Measurements from ENCODE around the gene KCNJ10. TPM values are rescaled to one million over a fixed set of nuclear protein-coding genes. Genes with fewer than 3 reads are reported as not detected.

KCNJ10 gene
- total RNA-seq, 1 donor from 2014 or later, result 0.27 TPM

GRCh38 chr1:159980076-159980475 lies 89.9 kb downstream of the KCNJ10 start:
- FAIRE-seq, result no peak

GRCh38 chr1:159979257-159979656 lies 90.7 kb downstream of the KCNJ10 start:
- H3K27ac ChIP-seq (ENCODE audit: low read depth, low read length), result no peak overlapping the region
- no peak overlapping the region for H2AFZ ChIP-seq (ENCODE audit: low read depth, low read length)
- H3K36me3 ChIP-seq (ENCODE audit: insufficient read depth, low read length), result no peaks in the 10 kb centered on the region
- H3K27me3 Mint-ChIP-seq (ENCODE audit: low read depth, unreplicated experiment), result peaks cover 54% of the 10 kb centered on the region
- no peaks in the 10 kb centered on the region for H3K9me3 Mint-ChIP-seq (ENCODE audit: unreplicated experiment)
- FAIRE-seq, result no peak
- TF ChIP-seq EZH2 (IDR thresholded peaks at IDR 0.05; ENCODE audit: insufficient read depth, low read length) (no peak), CTCF (IDR thresholded peaks at IDR 0.05; ENCODE audit: insufficient read depth, low read depth, low read length) (no peak)
- DNase-seq (ENCODE audit: low read depth), result no peak
- no peaks in the 10 kb centered on the region for H3K4me1 Mint-ChIP-seq (ENCODE audit: low read depth, unreplicated experiment)
- no peak overlapping the region for H3K9ac ChIP-seq (ENCODE audit: low read length)
- H3K4me3 ChIP-seq (ENCODE audit: insufficient read depth, low read depth, low read length), result no peak overlapping the region
- H3K4me1 ChIP-seq (ENCODE audit: insufficient read depth, low read length), result no peaks in the 10 kb centered on the region
- H3K79me2 ChIP-seq (ENCODE audit: insufficient read depth, low read length), result no peaks in the 10 kb centered on the region
- H3K27me3 ChIP-seq (ENCODE audit: insufficient read depth, low read length), result peaks cover 25% of the 10 kb centered on the region
- H3K9me3 ChIP-seq (ENCODE audit: insufficient read depth, low read depth, low read length), result no peaks in the 10 kb centered on the region
- H3K27ac Mint-ChIP-seq (ENCODE audit: unreplicated experiment), result no peak overlapping the region
- H3K4me2 ChIP-seq (ENCODE audit: low read length), result no peak overlapping the region
- H3K36me3 Mint-ChIP-seq (ENCODE audit: low read depth, unreplicated experiment), result no peaks in the 10 kb centered on the region
- H4K20me1 ChIP-seq (ENCODE audit: insufficient read depth, low read length), result no peaks in the 10 kb centered on the region
- H3K4me3 Mint-ChIP-seq (ENCODE audit: unreplicated experiment), result no peak overlapping the region

More at GRCh38 chr1:159980076-159980475, 89.9 kb downstream of the KCNJ10 start:
- Histone ChIP-seq H3K9me3 (ENCODE audit: insufficient read depth, low read depth, low read length) (no peaks in the 10 kb centered on the region), H4K20me1 (ENCODE audit: insufficient read depth, low read length) (no peaks in the 10 kb centered on the region), H3K36me3 (ENCODE audit: insufficient read depth, low read length) (no peaks in the 10 kb centered on the region), H3K79me2 (ENCODE audit: insufficient read depth, low read length) (no peaks in the 10 kb centered on the region), H3K27me3 (ENCODE audit: insufficient read depth, low read length) (peaks cover 25% of the 10 kb centered on the region), H3K4me1 (ENCODE audit: insufficient read depth, low read length) (no peaks in the 10 kb centered on the region), H3K27ac (ENCODE audit: low read depth, low read length) (no peak overlapping the region), H3K4me3 (ENCODE audit: insufficient read depth, low read depth, low read length) (no peak overlapping the region), H2AFZ (ENCODE audit: low read depth, low read length) (no peak overlapping the region), H3K9ac (ENCODE audit: low read length) (no peak overlapping the region), H3K4me2 (ENCODE audit: low read length) (no peak overlapping the region)
- peaks cover 54% of the 10 kb centered on the region for H3K27me3 Mint-ChIP-seq (ENCODE audit: low read depth, unreplicated experiment)
- H3K27ac Mint-ChIP-seq (ENCODE audit: unreplicated experiment), result no peak overlapping the region
- DNase-seq (ENCODE audit: low read depth), result no peak
- no peaks in the 10 kb centered on the region for H3K36me3 Mint-ChIP-seq (ENCODE audit: low read depth, unreplicated experiment)
- no peak overlapping the region for H3K4me3 Mint-ChIP-seq (ENCODE audit: unreplicated experiment)
- no peaks in the 10 kb centered on the region for H3K9me3 Mint-ChIP-seq (ENCODE audit: unreplicated experiment)
- TF ChIP-seq CTCF (IDR thresholded peaks at IDR 0.05; ENCODE audit: insufficient read depth, low read depth, low read length) (no peak), EZH2 (IDR thresholded peaks at IDR 0.05; ENCODE audit: insufficient read depth, low read length) (no peak)
- H3K4me1 Mint-ChIP-seq (ENCODE audit: low read depth, unreplicated experiment), result no peaks in the 10 kb centered on the region

- no peaks in the 10 kb centered on the region for H3K79me2 ChIP-seq (ENCODE audit: insufficient read depth, low read length)
- no peak overlapping the region for H3K9ac ChIP-seq (ENCODE audit: low read length)
- TF ChIP-seq EZH2 (IDR thresholded peaks at IDR 0.05; ENCODE audit: insufficient read depth, low read length), result no peak
- TF ChIP-seq CTCF (IDR thresholded peaks at IDR 0.05; ENCODE audit: insufficient read depth, low read depth, low read length), result no peak
- H3K4me1 Mint-ChIP-seq (ENCODE audit: low read depth, unreplicated experiment), result no peaks in the 10 kb centered on the region
- peaks cover 45% of the 10 kb centered on the region for H3K27me3 Mint-ChIP-seq (ENCODE audit: low read depth, unreplicated experiment)
- H3K9me3 Mint-ChIP-seq (ENCODE audit: unreplicated experiment), result no peaks in the 10 kb centered on the region
- H3K4me3 ChIP-seq (ENCODE audit: insufficient read depth, low read depth, low read length), result no peak overlapping the region
- H3K9me3 ChIP-seq (ENCODE audit: insufficient read depth, low read depth, low read length), result no peaks in the 10 kb centered on the region
- no peaks in the 10 kb centered on the region for H4K20me1 ChIP-seq (ENCODE audit: insufficient read depth, low read length)
- peaks cover 17% of the 10 kb centered on the region for H3K27me3 ChIP-seq (ENCODE audit: insufficient read depth, low read length)
- no peak overlapping the region for H2AFZ ChIP-seq (ENCODE audit: low read depth, low read length)
- no peaks in the 10 kb centered on the region for H3K4me1 ChIP-seq (ENCODE audit: insufficient read depth, low read length)
- no peaks in the 10 kb centered on the region for H3K36me3 ChIP-seq (ENCODE audit: insufficient read depth, low read length)
- no peak overlapping the region for H3K27ac ChIP-seq (ENCODE audit: low read depth, low read length)
- no peak overlapping the region for H3K4me2 ChIP-seq (ENCODE audit: low read length)
- H3K36me3 Mint-ChIP-seq (ENCODE audit: low read depth, unreplicated experiment), result no peaks in the 10 kb centered on the region
- FAIRE-seq, result no peak
- no peak for DNase-seq (ENCODE audit: low read depth)
- no peak overlapping the region for H3K27ac Mint-ChIP-seq (ENCODE audit: unreplicated experiment)
- no peak overlapping the region for H3K4me3 Mint-ChIP-seq (ENCODE audit: unreplicated experiment)
These were observed 91.9 kb downstream of the KCNJ10 start for GRCh38 chr1:159978107-159978398.

Measured in astrocyte (in vitro differentiated cells and primary cell).